HepG2 (cell line): ENCODE results near the gene NOTCH4. TPM values are rescaled to one million over a fixed set of nuclear protein-coding genes. Genes with fewer than 3 reads are reported as not detected.

ENCODE experiments used
- CREM ChIP-seq, 2 experiments: sonication (generic) in 1 of 2; formaldehyde crosslinking in 1 of 2; IDR thresholded peaks; 2 replicates each; pipeline versions ENCODE4 v1.4.0 to v1.6.1; 2016 to 2020; ENCODE audit warnings: antibody characterized with exemption in 1 of 2, mild to moderate bottlenecking in 1 of 2, missing genetic modification reagents in 1 of 2
- HDAC1 ChIP-seq: sonication (generic); formaldehyde crosslinking; IDR thresholded peaks from 2 replicates; pipeline ENCODE4 v1.5.1; 2020; ENCODE audit warnings: mild to moderate bottlenecking, missing genetic modification reagents
- HDAC2 ChIP-seq: sonication (generic); formaldehyde crosslinking; IDR thresholded peaks from 2 replicates; pipeline ENCODE4 v1.4.0; 2020; ENCODE audit warnings: missing genetic modification reagents
- HOXD1 ChIP-seq: sonication (generic); formaldehyde crosslinking; IDR thresholded peaks from 2 replicates; pipeline ENCODE4 v1.5.0; 2020; ENCODE audit warnings: missing genetic modification reagents
- ZNF598 ChIP-seq: sonication (generic); formaldehyde crosslinking; IDR thresholded peaks from 2 replicates; pipeline ENCODE4 v1.5.1; 2020; ENCODE audit warnings: mild to moderate bottlenecking, missing genetic modification reagents, borderline replicate concordance
- polyA plus RNA-seq, 8 experiments: library from polyadenylated mRNA; depleted of rRNA in 3 of 8; stranded (reverse) in 7 of 8; unstranded in 1 of 8; fragments of >200 nt; fragmentation: Illumina TruSeq in 4 of 8; extraction: Trizol in 4 of 8; gene quantifications; 2 replicates each; pipeline versions ENCODE4 v1.2.1 to v1.2.3, GENCODE V29; 2011 to 2016; ENCODE audit warnings: low read depth in 4 of 8, missing spikeins in 1 of 8, mixed read lengths in 1 of 8; ENCODE audit not compliant: insufficient read depth in 1 of 8
- total RNA-seq, 5 experiments: library from RNA; depleted of rRNA; stranded (reverse); fragments of >200 nt; fragmentation: Illumina TruSeq; extraction: Trizol; gene quantifications; 2 replicates each; pipeline ENCODE4 v1.2.3, GENCODE V29; 2016; ENCODE audit warnings: low read depth in 1 of 5
- TF ChIP-seq, protein P1 (sequence below): sonication (generic); formaldehyde crosslinking; IDR thresholded peaks from 2 replicates; pipeline ENCODE4 v1.8.0; 2022; ENCODE audit warnings: mild to moderate bottlenecking, missing genetic modification reagents, moderate library complexity
- TF ChIP-seq, protein P2 (sequence below), 2 experiments: sonication (generic) in 1 of 2; formaldehyde crosslinking in 1 of 2; IDR thresholded peaks; 2 replicates each; pipeline versions ENCODE4 v1.4.0 to v1.6.1; 2016 to 2020; ENCODE audit warnings: borderline replicate concordance in 1 of 2, low read depth in 1 of 2, mild to moderate bottlenecking in 1 of 2, missing genetic modification reagents in 1 of 2

The NOTCH4 gene
- total and polyA plus RNA-seq, 2 of the 13 experiments (the other 11 are each of a cell fraction or from before 2014, with no cell fraction given) = 0.51 to 0.83 TPM

DNA sequence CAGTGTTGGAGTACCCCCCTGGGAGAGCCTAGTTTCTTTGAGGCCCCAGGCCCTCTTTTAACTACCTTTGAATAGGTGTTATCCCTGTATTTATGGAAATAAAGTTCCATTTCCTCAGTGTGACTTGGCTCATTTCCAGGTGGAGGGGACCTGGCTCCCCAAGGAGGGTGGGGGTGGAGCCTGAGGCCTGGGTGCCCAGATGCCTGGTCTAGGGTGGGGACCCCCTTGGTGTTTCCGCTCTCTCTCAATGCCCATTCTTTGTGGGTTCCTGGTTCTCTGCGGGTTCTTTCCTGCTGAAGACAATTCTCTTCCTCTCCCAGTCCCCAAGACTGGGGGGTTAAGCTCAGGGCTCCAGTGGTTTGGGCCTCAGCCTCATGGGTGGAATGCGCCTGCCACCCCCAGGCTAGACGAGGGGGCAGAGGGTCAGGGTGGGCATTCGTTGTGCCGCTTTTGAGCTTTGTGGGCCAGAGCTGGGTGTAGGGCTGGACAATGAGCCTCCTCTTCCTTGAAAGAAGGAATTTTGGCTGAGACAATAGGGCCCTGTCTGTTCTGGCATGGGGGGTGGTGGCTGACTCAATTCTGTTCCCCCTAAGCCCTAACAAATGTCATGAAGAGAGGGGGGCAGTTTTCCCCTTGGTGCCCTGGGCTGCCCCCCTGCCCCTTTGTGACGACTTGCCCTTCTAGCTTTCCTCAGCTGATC is 60.2 kb downstream of the NOTCH4 start (continued):
- no peak for TF ChIP-seq CREM (IDR thresholded peaks at IDR 0.05)
- no peak for TF ChIP-seq CREM (CRISPR knock-in tag; IDR thresholded peaks at IDR 0.05)
- TF ChIP-seq HDAC2 (CRISPR knock-in tag) = no peak
- no peak for TF ChIP-seq HOXD1 (CRISPR knock-in tag)
- TF ChIP-seq, protein P1, sequence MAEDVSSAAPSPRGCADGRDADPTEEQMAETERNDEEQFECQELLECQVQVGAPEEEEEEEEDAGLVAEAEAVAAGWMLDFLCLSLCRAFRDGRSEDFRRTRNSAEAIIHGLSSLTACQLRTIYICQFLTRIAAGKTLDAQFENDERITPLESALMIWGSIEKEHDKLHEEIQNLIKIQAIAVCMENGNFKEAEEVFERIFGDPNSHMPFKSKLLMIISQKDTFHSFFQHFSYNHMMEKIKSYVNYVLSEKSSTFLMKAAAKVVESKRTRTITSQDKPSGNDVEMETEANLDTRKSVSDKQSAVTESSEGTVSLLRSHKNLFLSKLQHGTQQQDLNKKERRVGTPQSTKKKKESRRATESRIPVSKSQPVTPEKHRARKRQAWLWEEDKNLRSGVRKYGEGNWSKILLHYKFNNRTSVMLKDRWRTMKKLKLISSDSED = no peak
- TF ChIP-seq HDAC1 = no peak
- TF ChIP-seq, protein P2, sequence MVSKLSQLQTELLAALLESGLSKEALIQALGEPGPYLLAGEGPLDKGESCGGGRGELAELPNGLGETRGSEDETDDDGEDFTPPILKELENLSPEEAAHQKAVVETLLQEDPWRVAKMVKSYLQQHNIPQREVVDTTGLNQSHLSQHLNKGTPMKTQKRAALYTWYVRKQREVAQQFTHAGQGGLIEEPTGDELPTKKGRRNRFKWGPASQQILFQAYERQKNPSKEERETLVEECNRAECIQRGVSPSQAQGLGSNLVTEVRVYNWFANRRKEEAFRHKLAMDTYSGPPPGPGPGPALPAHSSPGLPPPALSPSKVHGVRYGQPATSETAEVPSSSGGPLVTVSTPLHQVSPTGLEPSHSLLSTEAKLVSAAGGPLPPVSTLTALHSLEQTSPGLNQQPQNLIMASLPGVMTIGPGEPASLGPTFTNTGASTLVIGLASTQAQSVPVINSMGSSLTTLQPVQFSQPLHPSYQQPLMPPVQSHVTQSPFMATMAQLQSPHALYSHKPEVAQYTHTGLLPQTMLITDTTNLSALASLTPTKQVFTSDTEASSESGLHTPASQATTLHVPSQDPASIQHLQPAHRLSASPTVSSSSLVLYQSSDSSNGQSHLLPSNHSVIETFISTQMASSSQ (IDR thresholded peaks at IDR 0.05; ENCODE audit: low read depth) = no peak
- TF ChIP-seq, protein P2 (CRISPR knock-in tag; IDR thresholded peaks at IDR 0.05; ENCODE audit: borderline replicate concordance) = no peak
- no peak for TF ChIP-seq ZNF598 (CRISPR knock-in tag)
